ENCODE measurements around the gene RPS15.
"Not testable (repeated sequence)": the region's sequence is repeated elsewhere in the genome, so short reads cannot be mapped to it uniquely, and the experiment has no call there.

Gene RPS15

GRCh38 chr19:1471010-1471514 is 32.9 kb downstream of the RPS15 start:
- peak; percentile 53 for DNase-seq

- no peak for DNase-seq
Measured at GRCh38 chr19:1471515-1472160, 33.4 kb downstream of the RPS15 start.

- peak; percentile 41 for DNase-seq
Measured at GRCh38 chr19:1472231-1473084, 34.3 kb downstream of the RPS15 start.

- no peak for DNase-seq
Measured at GRCh38 chr19:1473085-1473851, 35.1 kb downstream of the RPS15 start.

- DNase-seq = no peak
Measured at GRCh38 chr19:1474011-1474764, 36.0 kb downstream of the RPS15 start.

- DNase-seq = no peak
Measured at GRCh38 chr19:1474765-1475351, 36.7 kb downstream of the RPS15 start.

GRCh38 chr19:1475751-1476437 is 37.7 kb downstream of the RPS15 start:
- DNase-seq = no peak

- DNase-seq = not testable (repeated sequence)
Measured at GRCh38 chr19:1477056-1477455, 38.9 kb downstream of the RPS15 start.

- DNase-seq = peak; percentile 90
Measured at GRCh38 chr19:1478934-1479707, 40.9 kb downstream of the RPS15 start, which contains the start of gene C19orf25. Gene C19orf25 (minus strand): TSS chr19:1479215. CDS start chr19:1478903, 312 bp downstream.

- DNase-seq = no peak
Measured at GRCh38 chr19:1481224-1481892, 43.2 kb downstream of the RPS15 start.

- DNase-seq = peak; percentile 53
Measured at GRCh38 chr19:1481893-1482360, 43.7 kb downstream of the RPS15 start.

- DNase-seq = no peak
Measured at GRCh38 chr19:1482361-1483130, 44.4 kb downstream of the RPS15 start.

GRCh38 chr19:1483131-1483978 is 45.2 kb downstream of the RPS15 start:
- DNase-seq = no peak

- no peak for DNase-seq
Measured at GRCh38 chr19:1483979-1484428, 45.8 kb downstream of the RPS15 start.

- DNase-seq = no peak
Measured at GRCh38 chr19:1486720-1487575, 48.8 kb downstream of the RPS15 start.

GRCh38 chr19:1487576-1488281 is 49.5 kb downstream of the RPS15 start:
- no peak for DNase-seq
